IMR-90 (cell line): Measurements from ENCODE around the gene FER. TPM values are rescaled to one million over a fixed set of nuclear protein-coding genes. Genes with fewer than 3 reads are reported as not detected.

Experiments used
- ATAC-seq: fragments of 200-7000 bp; cut with Tn5 transposase; 2 replicates; pipeline ENCODE4 v1.9.1; 2020; ENCODE audit warnings: low read depth, mild to moderate bottlenecking, moderate library complexity
- BruUV-seq: library from RNA; stranded (reverse); fragments of 400-500 nt; replicated peaks from 2 replicates; lab custom pipeline; 2021; lab: Mats Ljungman, UMichigan
- CTCF ChIA-PET: fragments of 300-600 bp; formaldehyde crosslinking; extraction: SDS; loops from one replicate; lab custom pipeline; 2021; ENCODE audit warnings: antibody characterized with exemption; lab: Yijun Ruan, JAX
- POLR2A ChIA-PET: fragments of 300-600 bp; sonication (Branson Sonifier 250); formaldehyde crosslinking; loops from one replicate; lab custom pipeline; 2022; ENCODE audit warnings: antibody characterized with exemption; ENCODE audit not compliant: unreplicated experiment; lab: Charles Lee
- DNase-seq: peaks from one replicate; pipeline ENCODE4 v3.0.0; 2013
- H2AFZ ChIP-seq: replicated peaks from 2 replicates; pipeline ENCODE3; 2013; ENCODE audit warnings: low read length, mild to moderate bottlenecking; ENCODE audit not compliant: poor library complexity
- H2AK5ac ChIP-seq: 2 replicates; pipeline ENCODE4 v1.6.1; 2013; ENCODE audit warnings: low read depth, low read length, inconsistent platforms
- H2AK9ac ChIP-seq: replicated peaks from 2 replicates; pipeline ENCODE3; 2013; ENCODE audit warnings: mild to moderate bottlenecking, low read depth, low read length, moderate library complexity; ENCODE audit not compliant: poor library complexity
- H2BK120ac ChIP-seq: 2 replicates; pipeline ENCODE4 v1.6.1; 2013; ENCODE audit warnings: low read depth, low read length, inconsistent platforms
- H2BK15ac ChIP-seq: 3 replicates; pipeline ENCODE4 v1.6.1; 2013; ENCODE audit warnings: low read depth, low read length, inconsistent platforms
- H2BK20ac ChIP-seq: 2 replicates; pipeline ENCODE4 v1.6.1; 2013; ENCODE audit warnings: low read depth, mild to moderate bottlenecking, inconsistent platforms, low read length, moderate library complexity
- H2BK5ac ChIP-seq: 2 replicates; pipeline ENCODE4 v1.6.1; 2013; ENCODE audit warnings: mild to moderate bottlenecking, low read depth, low read length, inconsistent platforms; ENCODE audit not compliant: poor library complexity, severe bottlenecking
- H3K14ac ChIP-seq: replicated peaks from 2 replicates; pipeline ENCODE4 v1.6.1; 2013; ENCODE audit warnings: low read depth, low read length, inconsistent platforms
- H3K18ac ChIP-seq: 2 replicates; pipeline ENCODE4 v1.6.1; 2013; ENCODE audit warnings: low read depth, low read length, control low read depth
- H3K23ac ChIP-seq: 2 replicates; pipeline ENCODE4 v1.6.1; 2013; ENCODE audit warnings: low read depth, low read length, inconsistent platforms
- H3K27ac ChIP-seq: 2 replicates; pipeline ENCODE4 v1.5.1; 2013; ENCODE audit warnings: mild to moderate bottlenecking, control low read depth, low read length; ENCODE audit not compliant: insufficient read depth
- H3K27me3 ChIP-seq: 2 replicates; pipeline ENCODE4 v1.6.1; 2013; ENCODE audit warnings: low read length; ENCODE audit not compliant: control insufficient read depth, insufficient read depth
- H3K36me3 ChIP-seq: 2 replicates; pipeline ENCODE4 v1.6.1; 2013; ENCODE audit warnings: low read length, mixed read lengths; ENCODE audit not compliant: control insufficient read depth, insufficient read depth
- H3K4ac ChIP-seq: 2 replicates; pipeline ENCODE4 v1.6.1; 2013; ENCODE audit warnings: low read depth, low read length, inconsistent platforms
- H3K4me1 ChIP-seq: 2 replicates; pipeline ENCODE4 v1.6.1; 2013; ENCODE audit warnings: low read length, mixed read lengths; ENCODE audit not compliant: control insufficient read depth, insufficient read depth
- H3K4me2 ChIP-seq: 2 replicates; pipeline ENCODE4 v1.6.1; 2013; ENCODE audit warnings: low read depth, mild to moderate bottlenecking, control low read depth, low read length, moderate library complexity
- H3K4me3 ChIP-seq: 2 replicates; pipeline ENCODE4 v1.5.1; 2013; ENCODE audit warnings: low read depth, mild to moderate bottlenecking, control low read depth, low read length, moderate library complexity; ENCODE audit not compliant: insufficient read depth
- H3K56ac ChIP-seq: 2 replicates; pipeline ENCODE4 v1.6.1; 2013; ENCODE audit warnings: low read length, inconsistent platforms; ENCODE audit not compliant: insufficient read depth; ENCODE audit errors: extremely low read depth
- H3K79me1 ChIP-seq, 2 experiments: 2 replicates each; pipeline ENCODE4 v1.6.1; 2013; ENCODE audit warnings: low read length in 2 of 2, inconsistent platforms in 1 of 2, low read depth in 1 of 2
- H3K9ac ChIP-seq: 2 replicates; pipeline ENCODE4 v1.6.1; 2013; ENCODE audit warnings: low read depth, low read length, control low read depth
- H3K9me1 ChIP-seq: 2 replicates; pipeline ENCODE4 v1.6.1; 2013; ENCODE audit warnings: low read length, inconsistent platforms; ENCODE audit not compliant: insufficient read depth
- H3K9me3 ChIP-seq: 2 replicates; pipeline ENCODE4 v1.6.1; 2013; ENCODE audit warnings: low read length; ENCODE audit not compliant: control insufficient read depth, insufficient read depth
- H4K20me1 ChIP-seq: 2 replicates; pipeline ENCODE4 v1.6.1; 2013; ENCODE audit warnings: low read length, inconsistent platforms; ENCODE audit not compliant: insufficient read depth
- H4K5ac ChIP-seq: 2 replicates; pipeline ENCODE4 v1.6.1; 2013; ENCODE audit warnings: mild to moderate bottlenecking, low read depth, low read length, control low read depth
- H4K8ac ChIP-seq, 2 experiments: 2 replicates each; pipeline ENCODE4 v1.6.1; 2013; ENCODE audit warnings: low read depth in 2 of 2, low read length in 2 of 2, control low read depth in 1 of 2, inconsistent platforms in 1 of 2
- H4K91ac ChIP-seq: 2 replicates; pipeline ENCODE4 v1.6.1; 2013; ENCODE audit warnings: low read depth, low read length, inconsistent platforms; ENCODE audit not compliant: insufficient read depth
- CHD1 ChIP-seq: IDR thresholded peaks from 2 replicates; pipeline ENCODE4 v1.6.1; 2012; ENCODE audit warnings: low read depth, low read length, improper control_type of control experiment
- FOS ChIP-seq: fragments of 150-350 bp; IDR thresholded peaks from 2 replicates; pipeline ENCODE4 v1.6.1; 2016; ENCODE audit warnings: low read depth, low read length
- MAZ ChIP-seq: IDR thresholded peaks from 2 replicates; pipeline ENCODE4 v1.6.1; 2012; ENCODE audit warnings: low read depth, mild to moderate bottlenecking, low read length, improper control_type of control experiment, moderate library complexity, borderline replicate concordance
- NFE2L2 ChIP-seq: fragments of 150-350 bp; IDR thresholded peaks from 2 replicates; pipeline ENCODE4 v1.6.1; 2016; ENCODE audit warnings: low read depth, mild to moderate bottlenecking, low read length
- RAD21 ChIP-seq: IDR thresholded peaks from 2 replicates; pipeline ENCODE4 v1.6.1; 2012; ENCODE audit warnings: low read length, improper control_type of control experiment
- RCOR1 ChIP-seq: IDR thresholded peaks from 2 replicates; pipeline ENCODE4 v1.6.1; 2012; ENCODE audit warnings: mild to moderate bottlenecking, low read length, improper control_type of control experiment; ENCODE audit not compliant: insufficient replicate concordance
- whole genome bisulfite sequencing, 2 experiments: methylation state at CpG; one replicate each; pipeline versions ENCODE4 v1.1.5 to v1.1.7; 2013; ENCODE audit warnings: missing lambda C conversion rate in 2 of 2; ENCODE audit not compliant: insufficient read length in 1 of 2; ENCODE audit errors: extremely low coverage in 2 of 2; 5-methylcytosine and 5-hydroxymethylcytosine counted together
- dilution Hi-C: fragments of 300-500 bp; cut with HindIII; formaldehyde crosslinking; loops from one replicate; pipeline ENCODE4 v1.14.3; 2018; ENCODE audit warnings: low sequenced_read_pairs; ENCODE audit not compliant: unreplicated experiment
- in situ Hi-C: fragments of 300-500 bp; cut with MboI; formaldehyde crosslinking; loops from 3 replicates; pipeline ENCODE4 v1.14.3; 2019; ENCODE audit warnings: low sequenced_read_pairs, inconsistent platforms, mixed read lengths
- intact Hi-C: fragments of 100-400 bp; cut with micrococcal nuclease; formaldehyde crosslinking; loops from 2 replicates; pipeline ENCODE4 v1.10.0; 2022
- polyA plus RNA-seq, 3 experiments: library from polyadenylated mRNA; depleted of rRNA; stranded (reverse); fragments of >200 nt; gene quantifications; 2 replicates each; pipeline ENCODE4 v1.2.3, GENCODE V29; 2012; ENCODE audit warnings: low replicate concordance in 1 of 3
- total RNA-seq: library from RNA; depleted of rRNA; stranded (reverse); fragments of >200 nt; gene quantifications from 2 replicates; pipeline ENCODE4 v1.2.3, GENCODE V29; 2012

The FER gene
- total and polyA plus RNA-seq, 2 of the 4 experiments (the other 2 are of a cell fraction) = 3.5 to 32.4 TPM

DNA sequence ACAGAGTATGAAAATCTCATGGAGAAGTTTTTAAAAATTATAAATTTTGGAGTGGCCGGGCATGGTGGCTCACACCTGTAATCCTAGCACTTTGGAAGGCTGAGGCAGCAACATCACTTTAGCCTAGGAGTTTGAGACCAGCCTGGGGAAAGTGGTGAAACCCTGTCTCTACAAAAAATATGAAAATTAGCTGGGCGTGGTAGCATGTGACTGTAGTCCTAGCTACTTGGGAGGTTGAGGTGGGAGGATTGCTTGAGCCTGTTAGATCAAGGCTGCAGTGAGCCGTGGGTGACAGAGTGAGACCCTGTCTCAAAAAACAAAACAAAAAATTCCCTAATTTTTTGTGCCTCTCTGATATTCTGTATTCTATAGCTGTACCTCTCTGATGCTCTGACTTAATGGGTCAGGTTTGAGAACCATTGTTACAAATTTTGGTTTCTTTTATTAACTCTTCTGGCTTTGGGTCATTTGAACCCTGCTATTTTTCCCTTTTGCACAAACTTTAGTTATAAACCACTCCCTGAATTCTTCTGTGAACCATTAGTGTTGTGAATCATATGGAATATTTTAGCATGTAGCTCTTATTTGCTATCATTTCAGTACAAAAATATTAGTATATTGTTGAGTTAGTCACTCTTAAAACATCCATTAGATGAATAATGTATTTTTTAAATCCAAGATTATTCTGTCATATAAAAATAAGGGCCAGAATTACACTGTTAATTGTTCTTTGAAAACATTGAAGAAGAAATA, 51.0 kb downstream of the FER start:
- dilution Hi-C loops = no loop called here
- Histone ChIP-seq H3K27ac (peak overlapping the region; percentile 41; the same call in 1 of the 2 replicates), H4K5ac (peak overlapping the region; percentile 63; the same call in 1 of the 2 replicates), H4K8ac (peak overlapping the region in 1 of 2 experiments; percentile 64; a peak in 2 of 4 replicates), H3K56ac (no peak overlapping the region), H2BK5ac (peak overlapping the region; percentile 86), H2AK5ac (peak overlapping the region; percentile 77; the same call in 1 of the 2 replicates), H3K4me1 (peaks cover 12% of the 10 kb centered on the region), H3K23ac (peak overlapping the region; percentile 28; the same call in 1 of the 2 replicates), H3K36me3 (no peaks in the 10 kb centered on the region), H3K14ac (peak overlapping the region; percentile 61), H2AK9ac (peak overlapping the region; percentile 19), H3K27me3 (no peaks in the 10 kb centered on the region), H3K4me3 (no peak overlapping the region), H3K9ac (no peak overlapping the region), H4K20me1 (no peaks in the 10 kb centered on the region), H2BK15ac (peak overlapping the region; percentile 28; the same call in 1 of the 3 replicates), H3K4ac (peak overlapping the region; percentile 90), H2BK20ac (peak overlapping the region; percentile 51), H3K79me1 (peaks cover 33 to 51% of the 10 kb centered on the region in 2 experiments), H3K18ac (peak overlapping the region; percentile 80; the same call in 1 of the 2 replicates), H3K4me2 (peak overlapping the region; percentile 49; the same call in 1 of the 2 replicates), H2AFZ (no peak overlapping the region), H2BK120ac (peak overlapping the region; percentile 65), H3K9me3 (peaks cover 3% of the 10 kb centered on the region), H4K91ac (peak overlapping the region; percentile 82), H3K9me1 (0 out of 2 replicates have a peak, but pooled peaks cover 4% of the 10 kb centered on the region)
- no TSS peak for BruUV-seq
- CTCF ChIA-PET = interaction anchor here (0.6 kb wide), 1 partner anchor 18 kb away, joined by 4 read pairs; no protein-coding TSS in a partner anchor
- POLR2A ChIA-PET = no interaction called here
- peak; percentile 16 for ATAC-seq
- TF ChIP-seq CHD1 = no peak
- TF ChIP-seq RCOR1 = no peak
- no peak for TF ChIP-seq MAZ
- no peak for TF ChIP-seq NFE2L2
- no peak for TF ChIP-seq RAD21
- no peak for TF ChIP-seq FOS
- peak; percentile 55 for DNase-seq
- intact Hi-C loops = no loop called here
- no CpG with 5 or more reads among the region's 3 CpGs for WGBS, 2 experiments
- in situ Hi-C loops = no loop called here
